BLaER1 (cell line): ENCODE results near the gene ZNF236.
"Not testable (repeated sequence)": the region's sequence is repeated elsewhere in the genome, so short reads cannot be mapped to it uniquely, and the experiment has no call there.

Experiments
- H3K27ac ChIP-seq: shearing (Covaris generic); formaldehyde crosslinking; 2 replicates; pipeline ENCODE4 v1.8.1; 2022
- H3K27me3 ChIP-seq: shearing (Covaris generic); formaldehyde crosslinking; 2 replicates; pipeline ENCODE4 v1.8.1; 2022
- H3K36me3 ChIP-seq: shearing (Covaris generic); formaldehyde crosslinking; 2 replicates; pipeline ENCODE4 v1.8.1; 2022
- H3K4me1 ChIP-seq: shearing (Covaris generic); formaldehyde crosslinking; 2 replicates; pipeline ENCODE4 v1.8.1; 2022
- H3K4me2 ChIP-seq: shearing (Covaris generic); formaldehyde crosslinking; 2 replicates; pipeline ENCODE4 v1.8.1; 2022
- H3K4me3 ChIP-seq: shearing (Covaris generic); formaldehyde crosslinking; 2 replicates; pipeline ENCODE4 v1.8.1; 2022
- H3K9ac ChIP-seq: shearing (Covaris generic); formaldehyde crosslinking; 2 replicates; pipeline ENCODE4 v1.8.1; 2022
- H3K9me3 ChIP-seq: shearing (Covaris generic); formaldehyde crosslinking; 2 replicates; pipeline ENCODE4 v1.8.1; 2022
- H4K20me1 ChIP-seq: shearing (Covaris generic); formaldehyde crosslinking; 2 replicates; pipeline ENCODE4 v1.8.1; 2022
- Cebpa-rat ChIP-seq: shearing (Covaris generic); IDR thresholded peaks from 2 replicates; pipeline ENCODE4 v1.8.1; 2022

The ZNF236 gene

DNA sequence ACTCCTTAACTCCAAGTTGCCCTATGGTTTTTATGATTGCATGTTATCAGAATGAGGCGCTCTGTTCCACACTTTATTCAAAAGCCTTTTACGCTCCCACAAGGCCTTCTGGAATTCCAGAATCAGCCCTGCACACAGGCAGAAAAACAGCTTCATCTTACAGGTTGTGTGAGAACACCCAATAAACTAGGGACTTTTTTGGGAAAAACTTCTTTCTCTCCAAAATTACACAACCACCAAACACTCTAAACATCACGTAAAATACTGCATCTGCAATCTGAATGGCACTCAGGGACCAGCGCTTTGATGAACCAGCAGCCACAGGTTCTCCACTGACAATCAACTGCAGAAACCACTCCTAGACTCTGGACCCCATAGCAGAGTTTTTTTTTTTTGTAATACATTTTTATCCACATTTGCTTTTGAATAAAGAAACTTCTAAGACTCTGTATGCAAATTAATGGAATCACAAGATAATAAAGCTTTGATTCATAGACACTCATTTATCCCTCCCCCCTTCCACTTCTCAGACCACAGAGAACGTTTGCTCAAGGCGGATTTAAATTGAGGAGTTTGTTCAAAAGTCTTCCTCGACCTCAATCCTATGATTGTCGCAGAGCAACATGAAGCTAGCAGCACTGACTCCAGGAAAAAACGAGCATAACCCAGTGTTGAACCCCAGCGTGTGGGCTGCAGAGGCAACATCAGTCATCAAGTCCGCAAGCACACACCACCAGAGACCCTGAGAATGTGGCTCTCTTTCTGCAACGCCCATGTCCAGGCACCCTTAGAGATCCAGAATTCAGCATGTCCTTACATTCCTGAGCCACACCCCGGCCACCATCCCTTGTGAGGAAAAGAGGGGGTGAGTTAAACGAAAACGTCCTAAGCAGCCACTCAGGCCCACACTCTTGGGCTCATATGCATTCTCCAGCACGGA, 193.7 kb downstream of the ZNF236 start:
- H3K4me2 ChIP-seq: no peak overlapping the region
- H3K4me3 ChIP-seq: no peak overlapping the region
- peaks cover 63% of the 10 kb centered on the region for H3K4me1 ChIP-seq
- H3K36me3 ChIP-seq: peaks cover 86% of the 10 kb centered on the region
- no peaks in the 10 kb centered on the region for H3K27me3 ChIP-seq
- peaks cover 80% of the 10 kb centered on the region for H4K20me1 ChIP-seq
- no peak for TF ChIP-seq Cebpa-rat
- H3K27ac ChIP-seq: no peak overlapping the region
- no peaks in the 10 kb centered on the region for H3K9me3 ChIP-seq
- no peak overlapping the region for H3K9ac ChIP-seq

DNA sequence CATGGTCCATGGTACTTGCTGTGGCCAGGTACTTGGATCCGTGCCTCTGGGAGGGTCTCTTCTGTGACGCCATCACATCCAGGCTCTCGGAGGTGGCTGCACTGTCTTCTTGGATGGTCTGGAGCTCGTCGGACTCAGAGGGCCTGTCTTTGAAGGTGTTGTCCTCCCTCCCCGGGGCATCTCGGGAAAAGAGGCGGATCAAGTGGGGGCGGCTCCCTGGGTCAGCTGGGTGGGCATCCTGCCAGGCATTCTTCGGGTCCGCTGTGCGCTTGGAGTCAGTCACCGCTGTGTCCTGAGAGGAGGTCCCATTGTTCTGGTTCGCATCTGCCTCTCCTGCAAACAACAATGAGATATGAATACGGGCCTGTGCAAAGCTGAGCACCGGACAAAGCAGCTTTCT, 194.6 kb downstream of the ZNF236 start:
- H3K27ac ChIP-seq: no peak overlapping the region
- no peak overlapping the region for H3K9ac ChIP-seq
- no peak for TF ChIP-seq Cebpa-rat
- peaks cover 63% of the 10 kb centered on the region for H3K4me1 ChIP-seq
- H3K36me3 ChIP-seq: peaks cover 77% of the 10 kb centered on the region
- H3K4me2 ChIP-seq: no peak overlapping the region
- H3K4me3 ChIP-seq: no peak overlapping the region
- no peaks in the 10 kb centered on the region for H3K9me3 ChIP-seq
- H4K20me1 ChIP-seq: peaks cover 80% of the 10 kb centered on the region
- no peaks in the 10 kb centered on the region for H3K27me3 ChIP-seq

DNA sequence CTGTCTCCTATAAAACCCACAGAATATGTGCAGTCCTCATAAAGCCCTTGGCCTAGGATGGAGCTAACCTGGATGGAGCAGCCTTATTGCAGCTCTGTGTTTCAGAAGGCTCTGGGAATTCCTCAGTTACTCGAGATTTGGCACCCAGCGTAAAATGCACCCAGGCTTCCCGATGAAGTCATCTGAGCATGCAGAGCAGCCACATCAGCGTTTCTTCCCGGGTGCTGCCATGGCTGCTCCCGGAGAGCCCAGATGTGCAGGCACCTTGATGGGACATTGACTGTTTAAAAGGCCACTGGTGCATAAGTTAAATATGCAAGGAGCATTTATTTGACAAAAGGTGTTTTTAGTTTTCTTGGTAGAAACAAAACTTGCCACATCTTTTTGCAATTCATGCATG, 195.0 kb downstream of the ZNF236 start:
- Histone ChIP-seq H3K4me2 (no peak overlapping the region), H4K20me1 (peaks cover 80% of the 10 kb centered on the region), H3K36me3 (peaks cover 73% of the 10 kb centered on the region), H3K4me3 (no peak overlapping the region), H3K27ac (no peak overlapping the region), H3K9me3 (no peaks in the 10 kb centered on the region), H3K4me1 (peaks cover 63% of the 10 kb centered on the region), H3K27me3 (no peaks in the 10 kb centered on the region), H3K9ac (no peak overlapping the region)
- no peak for TF ChIP-seq Cebpa-rat

DNA sequence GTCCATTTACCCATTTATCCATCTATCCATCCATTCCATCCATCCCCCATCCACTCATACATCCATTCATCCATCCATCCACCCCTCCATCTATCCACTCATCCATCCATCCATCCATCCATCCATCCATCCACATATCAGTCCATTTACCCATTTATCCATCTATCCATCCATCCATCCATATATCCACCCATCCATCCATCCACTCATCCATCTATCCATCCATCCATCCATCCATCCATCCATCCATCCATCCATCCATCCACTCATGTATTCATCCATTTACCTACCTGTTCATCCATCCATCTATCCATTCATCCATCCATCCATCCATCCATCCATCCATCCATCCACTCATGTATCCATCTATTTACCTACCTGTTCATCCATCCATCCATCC, 196.3 kb downstream of the ZNF236 start:
- Histone ChIP-seq H3K36me3 (peaks cover 60% of the 10 kb centered on the region), H4K20me1 (peaks cover 73% of the 10 kb centered on the region), H3K4me1 (peaks cover 63% of the 10 kb centered on the region)
- not testable (repeated sequence) for H3K4me2 ChIP-seq, H3K9ac ChIP-seq, H3K9me3 ChIP-seq, H3K4me3 ChIP-seq, H3K27ac ChIP-seq, H3K27me3 ChIP-seq

DNA sequence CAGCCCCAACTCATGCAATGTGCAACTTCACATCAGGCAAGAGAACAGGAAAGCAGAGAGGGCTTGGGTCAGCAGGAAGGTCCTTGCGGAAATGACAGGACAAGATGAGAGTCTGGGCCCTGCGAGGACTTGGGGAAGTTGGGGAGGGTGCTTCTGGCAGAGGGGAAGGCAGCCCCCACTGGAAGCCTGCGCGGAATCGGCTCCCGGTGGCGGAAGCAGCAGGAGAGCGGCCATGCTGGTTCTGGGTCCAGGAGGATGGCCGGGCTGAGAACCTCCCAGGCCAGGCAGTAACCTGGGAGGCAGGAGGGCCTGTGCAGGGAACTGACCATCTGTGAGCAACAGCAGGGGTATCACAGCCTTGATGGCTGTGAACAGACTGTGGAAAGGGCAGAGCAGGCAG, 197.3 kb downstream of the ZNF236 start:
- Histone ChIP-seq H3K27me3 (no peaks in the 10 kb centered on the region), H4K20me1 (peaks cover 68% of the 10 kb centered on the region), H3K9ac (no peak overlapping the region), H3K27ac (peak overlapping the region; percentile 75), H3K4me3 (no peak overlapping the region), H3K4me1 (peaks cover 63% of the 10 kb centered on the region), H3K9me3 (no peaks in the 10 kb centered on the region), H3K36me3 (peaks cover 57% of the 10 kb centered on the region), H3K4me2 (peak overlapping the region; percentile 88; the same call in 1 of the 2 replicates)
- no peak for TF ChIP-seq Cebpa-rat
